Measurements from ENCODE around the gene ATL1.

DNA sequence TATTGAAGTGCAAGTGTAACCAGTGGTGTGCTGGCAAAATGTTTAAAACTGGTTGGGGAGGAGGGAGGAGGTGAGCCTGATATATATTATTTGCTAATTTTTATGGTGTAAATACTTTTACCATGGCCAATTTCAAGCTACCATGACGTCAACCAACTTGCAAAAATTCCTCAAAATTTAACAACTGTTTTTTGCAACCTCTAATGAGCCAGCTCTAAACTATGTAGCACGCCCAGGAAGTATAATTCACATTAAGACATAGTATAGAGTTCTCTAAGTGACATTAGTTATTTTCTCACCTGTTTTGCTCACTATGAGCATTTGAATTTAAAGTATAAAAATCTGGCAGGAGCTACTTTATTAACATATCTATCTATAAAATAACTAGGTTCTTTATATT lies 41.4 kb downstream of the ATL1 start:
- TF ChIP-seq, protein P1, sequence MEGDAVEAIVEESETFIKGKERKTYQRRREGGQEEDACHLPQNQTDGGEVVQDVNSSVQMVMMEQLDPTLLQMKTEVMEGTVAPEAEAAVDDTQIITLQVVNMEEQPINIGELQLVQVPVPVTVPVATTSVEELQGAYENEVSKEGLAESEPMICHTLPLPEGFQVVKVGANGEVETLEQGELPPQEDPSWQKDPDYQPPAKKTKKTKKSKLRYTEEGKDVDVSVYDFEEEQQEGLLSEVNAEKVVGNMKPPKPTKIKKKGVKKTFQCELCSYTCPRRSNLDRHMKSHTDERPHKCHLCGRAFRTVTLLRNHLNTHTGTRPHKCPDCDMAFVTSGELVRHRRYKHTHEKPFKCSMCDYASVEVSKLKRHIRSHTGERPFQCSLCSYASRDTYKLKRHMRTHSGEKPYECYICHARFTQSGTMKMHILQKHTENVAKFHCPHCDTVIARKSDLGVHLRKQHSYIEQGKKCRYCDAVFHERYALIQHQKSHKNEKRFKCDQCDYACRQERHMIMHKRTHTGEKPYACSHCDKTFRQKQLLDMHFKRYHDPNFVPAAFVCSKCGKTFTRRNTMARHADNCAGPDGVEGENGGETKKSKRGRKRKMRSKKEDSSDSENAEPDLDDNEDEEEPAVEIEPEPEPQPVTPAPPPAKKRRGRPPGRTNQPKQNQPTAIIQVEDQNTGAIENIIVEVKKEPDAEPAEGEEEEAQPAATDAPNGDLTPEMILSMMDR (conservative IDR thresholded peaks at IDR 0.05 in 1 of 2, IDR thresholded peaks at IDR 0.05 in 1 of 2; ENCODE audit: extremely low read depth in 1 of 2, insufficient read depth in 1 of 2, low read depth in 1 of 2, low read length in 2 of 2), result no peak
- TF ChIP-seq EZH2 (IDR thresholded peaks at IDR 0.05; ENCODE audit: borderline replicate concordance, low read length), result no peak

Measured in mammary epithelial cell (primary cell).